ENCODE results near the gene SFMBT2. TPM values are rescaled to one million over a fixed set of nuclear protein-coding genes. Genes with fewer than 3 reads are reported as not detected.

Gene SFMBT2
- total RNA-seq, 1 experiment from 2014 or later = 0.02 TPM

- CTCF ChIA-PET = no interaction called here
- BruUV-seq (replicated peaks) = no TSS peak
- ATAC-seq = no peak
- no peak overlapping the region for H2AFZ ChIP-seq (ENCODE audit: low read depth, low read length, poor library complexity, severe bottlenecking)
- no peaks in the 10 kb centered on the region for H3K36me3 ChIP-seq (ENCODE audit: control insufficient read depth in 1 of 2, insufficient read depth in 2 of 2, low read length in 2 of 2)
- H3K27me3 ChIP-seq (ENCODE audit: insufficient read depth, low read length) = peaks cover 14% of the 10 kb centered on the region
- no peaks in the 10 kb centered on the region for H3K4me1 ChIP-seq (ENCODE audit: control insufficient read depth in 1 of 2, insufficient read depth in 2 of 2, low read length in 2 of 2)
- no peak overlapping the region for H3K4me2 ChIP-seq (ENCODE audit: low read length)
- H3K79me2 ChIP-seq (ENCODE audit: insufficient read depth, low read length) = no peaks in the 10 kb centered on the region
- no peak overlapping the region for H3K9ac ChIP-seq (ENCODE audit: low read length)
- no peaks in the 10 kb centered on the region for H3K9me3 ChIP-seq (ENCODE audit: control insufficient read depth in 1 of 2, insufficient read depth in 1 of 2, low read depth in 1 of 2, low read length in 2 of 2)
- intact Hi-C loops (cut with micrococcal nuclease) = no loop called here
- no peak overlapping the region for H3K4me3 ChIP-seq (replicated peaks in 1 of 2; ENCODE audit: low read depth in 1 of 2, low read length in 2 of 2)
- no peak overlapping the region for H3K27ac ChIP-seq (ENCODE audit: low read depth, low read length)
- TF ChIP-seq EZH2 (IDR thresholded peaks at IDR 0.05) (no peak), FOSL1 (IDR thresholded peaks at IDR 0.05; ENCODE audit: low read depth) (no peak), CEBPB (IDR thresholded peaks at IDR 0.05; ENCODE audit: low read depth) (no peak), CBX3 (IDR thresholded peaks at IDR 0.05; ENCODE audit: low read depth) (no peak), YY1 (IDR thresholded peaks at IDR 0.05; ENCODE audit: extremely low read depth, insufficient replicate concordance, low read depth, low read length) (no peak)
- H4K20me1 ChIP-seq (ENCODE audit: insufficient read depth) = no peaks in the 10 kb centered on the region
- no peak for DNase-seq (ENCODE audit: low read depth, low spot score)
- RAD21 ChIA-PET (ENCODE audit: low non-redundant PET in 1 of 2, low total read pairs in 2 of 2, uncharacterized antibody in 2 of 2, unreplicated experiment in 2 of 2) = no interaction called here
- H3K9me2 ChIP-seq (ENCODE audit: insufficient read depth) = no peaks in the 10 kb centered on the region
- POLR2A ChIA-PET = no interaction called here
Measured at GRCh38 chr10:7428673-7429350, 18.0 kb upstream of the SFMBT2 start.

GRCh38 chr10:7426349-7426748 is 15.5 kb upstream of the SFMBT2 start:
- H3K4me3 ChIP-seq (replicated peaks in 1 of 2; ENCODE audit: low read depth in 1 of 2, low read length in 2 of 2) = no peak overlapping the region
- H3K27ac ChIP-seq (ENCODE audit: low read depth, low read length) = no peak overlapping the region
- no peaks in the 10 kb centered on the region for H3K36me3 ChIP-seq (ENCODE audit: control insufficient read depth in 1 of 2, insufficient read depth in 2 of 2, low read length in 2 of 2)
- no TSS peak for BruUV-seq (replicated peaks)
- TF ChIP-seq POLR2A (IDR thresholded peaks at IDR 0.05; ENCODE audit: borderline replicate concordance, extremely low read depth, insufficient read depth, insufficient read length) (no peak), FOSL1 (IDR thresholded peaks at IDR 0.05; ENCODE audit: low read depth) (no peak), YY1 (IDR thresholded peaks at IDR 0.05; ENCODE audit: extremely low read depth, insufficient replicate concordance, low read depth, low read length) (no peak), REST (IDR thresholded peaks at IDR 0.05; ENCODE audit: low read depth) (no peak), TCF7L2 (IDR thresholded peaks at IDR 0.05; ENCODE audit: borderline replicate concordance, extremely low read depth, insufficient read depth, insufficient read length) (no peak), SP1 (IDR thresholded peaks at IDR 0.05; ENCODE audit: low read depth) (no peak), SRF (IDR thresholded peaks at IDR 0.05; ENCODE audit: low read depth) (no peak), CBX3 (IDR thresholded peaks at IDR 0.05; ENCODE audit: low read depth) (no peak)
- TF ChIP-seq, protein P1, sequence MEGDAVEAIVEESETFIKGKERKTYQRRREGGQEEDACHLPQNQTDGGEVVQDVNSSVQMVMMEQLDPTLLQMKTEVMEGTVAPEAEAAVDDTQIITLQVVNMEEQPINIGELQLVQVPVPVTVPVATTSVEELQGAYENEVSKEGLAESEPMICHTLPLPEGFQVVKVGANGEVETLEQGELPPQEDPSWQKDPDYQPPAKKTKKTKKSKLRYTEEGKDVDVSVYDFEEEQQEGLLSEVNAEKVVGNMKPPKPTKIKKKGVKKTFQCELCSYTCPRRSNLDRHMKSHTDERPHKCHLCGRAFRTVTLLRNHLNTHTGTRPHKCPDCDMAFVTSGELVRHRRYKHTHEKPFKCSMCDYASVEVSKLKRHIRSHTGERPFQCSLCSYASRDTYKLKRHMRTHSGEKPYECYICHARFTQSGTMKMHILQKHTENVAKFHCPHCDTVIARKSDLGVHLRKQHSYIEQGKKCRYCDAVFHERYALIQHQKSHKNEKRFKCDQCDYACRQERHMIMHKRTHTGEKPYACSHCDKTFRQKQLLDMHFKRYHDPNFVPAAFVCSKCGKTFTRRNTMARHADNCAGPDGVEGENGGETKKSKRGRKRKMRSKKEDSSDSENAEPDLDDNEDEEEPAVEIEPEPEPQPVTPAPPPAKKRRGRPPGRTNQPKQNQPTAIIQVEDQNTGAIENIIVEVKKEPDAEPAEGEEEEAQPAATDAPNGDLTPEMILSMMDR (IDR thresholded peaks at IDR 0.05 in 2 of 3, conservative IDR thresholded peaks at IDR 0.05 in 1 of 3; ENCODE audit: borderline replicate concordance in 1 of 3, insufficient read depth in 1 of 3, low read depth in 2 of 3, low read length in 2 of 3) = no peak
- H4K20me1 ChIP-seq (ENCODE audit: insufficient read depth) = no peaks in the 10 kb centered on the region
- no peak overlapping the region for H3K9ac ChIP-seq (ENCODE audit: low read length)
- CTCF ChIA-PET = no interaction called here
- no peak overlapping the region for H2AFZ ChIP-seq (ENCODE audit: low read depth, low read length, poor library complexity, severe bottlenecking)
- no peaks in the 10 kb centered on the region for H3K79me2 ChIP-seq (ENCODE audit: insufficient read depth, low read length)
- no peak for DNase-seq (ENCODE audit: low read depth, low spot score)
- H3K4me1 ChIP-seq (ENCODE audit: control insufficient read depth in 1 of 2, insufficient read depth in 2 of 2, low read length in 2 of 2) = no peaks in the 10 kb centered on the region
- POLR2A ChIA-PET = no interaction called here
- ATAC-seq = no peak
- RAD21 ChIA-PET (ENCODE audit: low non-redundant PET in 1 of 2, low total read pairs in 2 of 2, uncharacterized antibody in 2 of 2, unreplicated experiment in 2 of 2) = no interaction called here
- no peaks in the 10 kb centered on the region for H3K9me3 ChIP-seq (ENCODE audit: control insufficient read depth in 1 of 2, insufficient read depth in 1 of 2, low read depth in 1 of 2, low read length in 2 of 2)
- intact Hi-C loops (cut with micrococcal nuclease) = no loop called here
- H3K4me2 ChIP-seq (ENCODE audit: low read length) = no peak overlapping the region
- H3K9me2 ChIP-seq (ENCODE audit: insufficient read depth) = no peaks in the 10 kb centered on the region
- H3K27me3 ChIP-seq (ENCODE audit: insufficient read depth, low read length) = peaks cover 15% of the 10 kb centered on the region

Data from HCT116 (cell line).